Stimulated activated CD4-positive, alpha-beta T cell treated with anti-CD3 and anti-CD28 coated beads, Interleukin-1b, Interleukin-23, amount 100 ng/mL, for 48 hours (primary cell): ENCODE measurements around the gene PFN1.
"Not testable (repeated sequence)": the region's sequence is repeated elsewhere in the genome, so short reads cannot be mapped to it uniquely, and the experiment has no call there.

Source experiments
- DNase-seq: peaks from one replicate; pipeline ENCODE4 v3.0.0-alpha.2; 2020

The PFN1 gene

GRCh38 chr17:4945176-4945943 lies 3.0 kb downstream of the PFN1 start:
- DNase-seq, result peak; percentile 88

- DNase-seq, result peak; percentile 45
Observed at GRCh38 chr17:4944554-4945175, 3.7 kb downstream of the PFN1 start.

DNA sequence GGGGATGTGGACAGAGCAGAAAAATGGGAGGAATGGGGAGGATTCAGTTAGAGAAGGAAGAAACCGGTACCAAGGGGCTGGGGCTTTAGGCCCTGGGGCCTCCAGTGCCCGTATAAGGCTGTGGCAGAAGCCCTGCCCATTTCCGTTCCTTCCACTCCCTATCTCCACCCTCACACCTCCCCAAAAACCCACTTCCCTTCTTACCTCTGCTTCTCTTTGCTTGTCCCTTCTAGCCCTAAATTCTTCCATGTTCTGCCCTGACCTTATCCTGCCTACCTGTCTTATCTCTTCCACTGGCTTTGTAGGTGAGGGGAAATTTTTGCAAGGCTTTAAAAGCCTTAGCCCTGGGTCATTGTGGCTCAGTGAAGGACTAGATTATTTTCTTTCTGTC lies 4.2 kb downstream of the PFN1 start:
- DNase-seq, result peak; percentile 57

- DNase-seq, result no peak
Observed at GRCh38 chr17:4942760-4943508, 5.4 kb downstream of the PFN1 start.

DNA sequence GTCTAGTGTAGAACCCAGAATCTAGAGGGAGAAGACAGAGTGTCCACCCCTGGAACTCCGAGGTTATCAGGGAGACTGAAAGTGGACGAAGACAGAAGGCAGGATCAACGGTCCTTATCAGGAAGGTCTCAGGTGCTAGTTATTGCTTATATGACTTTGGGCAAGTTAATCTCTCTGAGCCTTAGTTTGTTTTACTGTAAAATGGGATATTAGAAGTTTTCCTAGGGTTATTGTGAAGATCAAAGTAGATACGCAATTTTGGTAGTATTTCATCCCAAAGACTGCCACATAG lies 7.1 kb downstream of the PFN1 start:
- no peak for DNase-seq

GRCh38 chr17:4940555-4941318 lies 7.6 kb downstream of the PFN1 start:
- DNase-seq, result peak; percentile 41

GRCh38 chr17:4939796-4940554 lies 8.4 kb downstream of the PFN1 start, which contains the start of the genes RNF167 and SLC25A11:
TSS of gene RNF167 (plus strand) at chr17:4940268. CDS start at chr17:4940910, 642 bp downstream.
TSS of gene SLC25A11 (minus strand) at chr17:4940046. CDS start at chr17:4939910, 136 bp downstream.
- peak; percentile 98 for DNase-seq

- peak; percentile 29 for DNase-seq
Observed at GRCh38 chr17:4939546-4939795, 8.9 kb downstream of the PFN1 start.

- DNase-seq, result no peak
Observed at GRCh38 chr17:4938688-4939545, 9.4 kb downstream of the PFN1 start.

DNA sequence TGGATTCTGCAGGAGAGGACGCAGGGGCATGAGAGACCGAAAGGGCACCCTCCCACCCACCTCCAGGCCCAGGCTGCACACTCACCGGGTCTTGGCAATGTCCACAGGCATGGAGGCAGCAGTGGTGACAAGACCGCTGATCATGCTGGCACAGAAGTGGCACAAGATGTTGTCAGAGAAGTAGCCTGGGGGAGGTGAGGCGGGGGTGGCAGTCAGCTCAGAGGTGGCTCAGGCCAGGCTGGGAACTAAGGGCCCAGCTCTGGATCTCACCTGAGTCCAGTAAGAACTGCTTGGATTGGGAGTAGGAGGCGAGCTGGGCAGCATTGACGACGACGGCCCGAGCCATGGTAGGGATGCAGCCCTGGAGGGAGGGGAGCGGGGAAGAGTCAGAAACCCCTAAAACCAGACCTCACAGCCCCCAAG lies 10.2 kb downstream of the PFN1 start:
- DNase-seq, result no peak

- no peak for DNase-seq
Observed at GRCh38 chr17:4937553-4937952, 10.8 kb downstream of the PFN1 start.

DNA sequence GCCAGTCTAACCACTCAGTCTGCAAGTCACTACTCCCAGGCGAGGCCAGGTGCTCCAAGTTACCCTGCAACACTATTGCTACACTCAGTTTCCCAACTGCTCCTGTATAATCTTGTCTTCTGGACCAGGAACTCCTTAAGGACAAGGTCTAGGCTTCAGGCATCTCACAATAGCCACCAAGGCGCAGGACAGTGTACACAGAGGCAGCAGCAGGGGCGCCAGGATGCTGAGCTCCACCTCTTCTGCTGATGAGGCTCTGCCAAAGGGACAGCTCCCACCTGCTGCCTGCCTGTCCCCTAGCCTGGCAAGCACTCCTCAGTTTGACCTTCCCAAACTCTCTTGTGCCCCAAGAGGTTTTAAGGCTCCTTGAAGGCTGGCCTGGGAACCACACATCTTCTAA lies 11.9 kb downstream of the PFN1 start:
- no peak for DNase-seq

DNA sequence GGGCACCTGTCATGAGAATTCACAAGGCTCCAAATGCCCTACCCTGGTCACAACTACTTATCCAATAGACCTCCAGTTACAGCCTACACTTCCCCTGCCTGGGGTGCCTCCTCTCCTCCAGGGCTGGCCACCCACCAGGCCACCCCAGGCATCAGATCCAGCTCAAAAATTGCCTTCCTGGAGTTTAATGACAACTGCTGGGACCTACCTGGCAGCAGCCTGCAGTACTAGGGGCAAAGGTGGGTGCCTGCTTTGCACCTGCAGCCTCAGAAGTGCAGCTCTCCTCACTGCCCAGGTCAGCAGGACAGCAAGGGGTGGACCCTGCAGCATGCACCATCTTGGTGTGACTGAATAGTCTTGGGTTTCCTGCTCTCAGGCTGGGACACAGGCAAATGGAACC lies 12.7 kb downstream of the PFN1 start:
- DNase-seq, result no peak

DNA sequence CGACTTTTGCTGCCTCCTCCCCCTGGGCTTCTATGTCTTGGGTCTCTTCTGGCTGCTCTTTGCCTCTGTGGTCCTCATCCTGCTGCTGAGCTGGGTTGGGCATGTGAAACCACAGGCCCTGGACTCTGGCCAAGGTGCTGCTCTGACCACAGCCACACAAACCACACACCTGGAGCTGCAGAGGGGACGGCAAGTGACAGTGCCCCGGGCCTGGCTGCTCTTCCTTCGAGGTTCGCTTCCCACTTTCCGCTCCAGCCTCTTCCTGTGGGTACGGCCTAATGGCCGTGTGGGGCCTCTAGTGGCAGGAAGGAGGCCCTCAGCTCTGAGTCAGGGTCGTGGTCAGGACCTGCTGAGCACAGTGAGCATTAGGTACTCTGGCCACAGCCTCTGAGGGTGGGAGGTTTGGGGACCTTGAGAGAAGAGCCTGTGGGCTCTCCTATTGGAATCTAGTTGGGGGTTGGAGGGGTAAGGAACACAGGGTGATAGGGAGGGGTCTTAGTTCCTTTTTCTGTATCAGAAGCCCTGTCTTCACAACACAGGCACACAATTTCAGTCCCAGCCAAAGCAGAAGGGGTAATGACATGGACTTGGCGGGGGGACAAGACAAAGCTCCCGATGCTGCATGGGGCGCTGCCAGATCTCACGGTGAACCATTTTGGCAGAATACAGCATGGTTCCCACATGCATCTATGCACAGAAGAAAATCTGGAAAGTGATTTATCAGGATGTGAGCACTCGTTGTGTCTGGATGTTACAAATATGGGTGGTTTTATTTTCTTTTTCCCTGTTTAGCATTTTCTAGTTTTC lies 14.0 kb downstream of the PFN1 start:
- no peak for DNase-seq

- DNase-seq, result no peak
Observed at GRCh38 chr17:4933646-4934045, 14.7 kb downstream of the PFN1 start.

DNA sequence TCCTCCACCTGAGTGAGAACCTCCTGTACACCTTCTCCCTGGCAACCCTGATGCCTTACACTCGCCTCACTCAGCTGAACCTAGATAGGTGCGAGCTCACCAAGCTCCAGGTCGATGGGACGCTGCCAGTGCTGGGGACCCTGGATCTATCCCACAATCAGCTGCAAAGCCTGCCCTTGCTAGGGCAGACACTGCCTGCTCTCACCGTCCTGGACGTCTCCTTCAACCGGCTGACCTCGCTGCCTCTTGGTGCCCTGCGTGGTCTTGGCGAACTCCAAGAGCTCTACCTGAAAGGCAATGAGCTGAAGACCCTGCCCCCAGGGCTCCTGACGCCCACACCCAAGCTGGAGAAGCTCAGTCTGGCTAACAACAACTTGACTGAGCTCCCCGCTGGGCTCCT lies 15.6 kb downstream of the PFN1 start:
- no peak for DNase-seq

DNA sequence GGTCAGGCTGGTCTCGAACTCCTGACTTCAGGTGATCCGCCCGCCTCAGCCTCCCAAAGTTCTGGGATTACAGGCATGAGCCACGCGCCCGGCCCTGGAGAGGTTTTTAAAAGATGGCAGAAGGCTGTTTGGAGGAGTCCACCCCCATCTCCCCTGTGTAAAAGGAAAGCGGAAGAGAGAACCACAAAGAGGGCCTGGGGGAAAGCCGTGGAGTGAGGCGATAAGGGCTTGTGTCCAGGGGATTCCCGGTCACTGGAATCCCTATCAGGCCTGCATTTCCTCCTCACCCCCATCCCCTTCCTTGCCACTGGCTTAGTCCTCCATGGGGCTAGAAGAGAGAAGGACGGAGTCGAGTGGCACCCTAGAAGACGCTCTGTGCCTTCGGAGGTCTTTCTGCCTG lies 16.4 kb downstream of the PFN1 start, which contains the start of gene GP1BA:
TSS of gene GP1BA (plus strand) at position 315 of the 400 bp plus-strand sequence. CDS start 328 bp downstream, outside the sequence.
- DNase-seq, result no peak

DNA sequence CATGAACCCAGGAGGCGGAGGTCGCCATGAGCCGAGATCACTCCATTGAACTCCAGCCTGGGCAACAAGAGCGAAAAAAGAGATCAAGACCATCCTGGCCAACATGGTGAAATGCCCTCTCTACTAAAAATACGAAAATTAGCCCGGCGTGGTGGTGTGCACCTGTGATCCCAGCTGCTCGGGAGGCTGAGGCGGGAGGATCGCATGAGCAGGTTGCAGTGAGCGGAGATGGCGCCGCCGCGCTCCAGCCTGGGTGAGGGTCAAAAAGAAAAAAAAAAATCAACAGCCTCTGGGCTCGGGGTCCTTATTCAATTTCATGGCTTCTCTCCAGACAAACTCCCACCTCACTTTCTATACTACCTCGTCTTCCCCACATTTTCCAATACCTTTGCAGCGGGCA lies 19.4 kb downstream of the PFN1 start:
- no peak for DNase-seq

GRCh38 chr17:4926577-4927335 lies 21.6 kb downstream of the PFN1 start:
- not testable (repeated sequence) for DNase-seq

- no peak for DNase-seq
Observed at GRCh38 chr17:4921320-4921719, 27.0 kb downstream of the PFN1 start.
